ENCODE data around the gene SLC39A12. TPM values are rescaled to one million over a fixed set of nuclear protein-coding genes. Genes with fewer than 3 reads are reported as not detected.
"Not testable (repeated sequence)": the region's sequence is repeated elsewhere in the genome, so short reads cannot be mapped to it uniquely, and the experiment has no call there.

SLC39A12 gene
- total RNA-seq, 4 donors from 2014 or later = not detected

DNA sequence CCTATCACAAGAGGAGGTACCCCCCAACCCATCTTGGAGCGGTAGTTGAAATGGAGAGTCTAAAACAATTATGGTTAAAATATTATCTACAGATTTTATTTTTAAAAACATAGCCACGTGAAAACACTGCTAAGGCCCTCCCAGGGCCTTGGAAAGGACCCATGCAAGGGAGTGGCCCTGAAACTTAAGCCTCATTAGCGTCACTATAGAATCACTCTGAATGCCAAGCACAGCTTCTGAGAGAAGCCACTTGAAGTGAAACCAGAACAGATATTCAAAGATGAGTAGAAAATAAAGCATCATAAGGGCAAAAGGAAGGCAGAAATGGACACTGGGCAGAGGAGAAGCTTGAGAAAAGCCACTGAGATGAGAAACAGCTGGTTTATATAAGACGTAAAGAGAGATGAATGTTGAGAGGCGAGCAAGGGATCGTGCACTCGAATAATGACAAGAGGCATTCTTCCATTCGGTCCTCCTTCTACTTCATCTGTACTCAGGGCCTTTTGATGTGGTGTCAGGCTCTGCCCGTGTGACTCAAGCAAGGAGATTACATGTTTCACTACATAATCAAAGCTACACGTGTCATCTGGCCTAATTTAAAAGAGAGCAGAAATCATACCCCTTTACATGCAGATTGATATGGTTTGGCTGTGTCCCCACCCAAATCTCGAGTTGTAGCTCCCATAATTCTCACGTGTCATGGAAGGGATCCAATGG, 33.4 kb upstream of the SLC39A12 start:
- H3K36me3 ChIP-seq = no peaks in the 10 kb centered on the region
- intact Hi-C loops (cut with DNase I) = no loop called here
- H3K9me3 ChIP-seq = no peaks in the 10 kb centered on the region
- H3K27me3 ChIP-seq = no peaks in the 10 kb centered on the region
- H3K4me3 ChIP-seq = no peak overlapping the region
- 58 to 74% methylated on average over 12 of the region's 12 CpGs for WGBS, 2 donors
- TF ChIP-seq POLR2A (IDR thresholded peaks at IDR 0.05) = no peak
- no peak for TF ChIP-seq CTCF (IDR thresholded peaks at IDR 0.05)
- no peaks in the 10 kb centered on the region for H3K4me1 ChIP-seq
- no peak for DNase-seq
- H3K27ac ChIP-seq = no peak overlapping the region

- intact Hi-C loops (cut with DNase I) = no loop called here
- WGBS, 2 donors = 69 to 77% methylated on average over 3 of the region's 3 CpGs
- no peak for DNase-seq
- no peak overlapping the region for H3K27ac ChIP-seq
- H3K27me3 ChIP-seq = no peaks in the 10 kb centered on the region
- H3K4me3 ChIP-seq = no peak overlapping the region
- no peak for TF ChIP-seq POLR2A (IDR thresholded peaks at IDR 0.05)
- TF ChIP-seq CTCF (IDR thresholded peaks at IDR 0.05) = no peak
- H3K4me1 ChIP-seq = no peaks in the 10 kb centered on the region
- H3K9me3 ChIP-seq = no peaks in the 10 kb centered on the region
- H3K36me3 ChIP-seq = no peaks in the 10 kb centered on the region
Measured at GRCh38 chr10:17921378-17921777, 30.3 kb upstream of the SLC39A12 start.

DNA sequence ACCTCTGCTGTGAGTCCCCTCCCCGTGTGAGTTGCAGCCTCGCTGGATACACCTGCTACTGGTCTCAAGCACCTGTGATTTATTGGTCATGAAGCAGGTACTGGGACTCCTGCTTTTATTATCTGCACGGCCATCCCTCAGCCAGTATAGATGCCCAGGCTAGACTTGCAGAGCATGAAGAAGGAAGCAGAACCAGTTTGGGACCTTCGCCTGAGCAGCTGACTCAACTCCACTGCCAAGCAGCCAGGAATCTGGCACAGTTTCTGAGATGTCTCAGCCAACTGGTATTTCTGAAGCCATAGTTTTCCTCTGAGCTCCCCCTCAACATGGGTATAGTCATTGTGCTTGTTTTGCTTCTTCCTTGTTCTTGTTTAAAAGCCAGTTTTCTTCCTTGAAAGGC, 28.0 kb upstream of the SLC39A12 start:
- Histone ChIP-seq H3K4me3 (no peak overlapping the region), H3K27me3 (no peaks in the 10 kb centered on the region), H3K9me3 (no peaks in the 10 kb centered on the region), H3K36me3 (no peaks in the 10 kb centered on the region), H3K4me1 (no peaks in the 10 kb centered on the region), H3K27ac (peak overlapping the region; percentile 17 to 77 (median 51))
- TF ChIP-seq CTCF (IDR thresholded peaks at IDR 0.05) = no peak
- TF ChIP-seq POLR2A (IDR thresholded peaks at IDR 0.05) = no peak
- intact Hi-C loops (cut with DNase I) = no loop called here
- 35 to 38% methylated on average over 4 of the region's 4 CpGs for WGBS, 2 donors
- DNase-seq = no peak

- 25 to 51% methylated on average over 3 of the region's 3 CpGs for WGBS, 2 donors
- Histone ChIP-seq H3K36me3 (no peaks in the 10 kb centered on the region), H3K27ac (no peak overlapping the region), H3K4me1 (no peaks in the 10 kb centered on the region), H3K9me3 (no peaks in the 10 kb centered on the region), H3K4me3 (no peak overlapping the region), H3K27me3 (no peaks in the 10 kb centered on the region)
- intact Hi-C loops (cut with DNase I) = no loop called here
- no peak for TF ChIP-seq CTCF (IDR thresholded peaks at IDR 0.05)
- TF ChIP-seq POLR2A (IDR thresholded peaks at IDR 0.05) = no peak
- no peak for DNase-seq
Measured at GRCh38 chr10:17943033-17943745, 8.5 kb upstream of the SLC39A12 start.

GRCh38 chr10:17950269-17950668, 1.4 kb upstream of the SLC39A12 start:
- H3K27me3 ChIP-seq; H3K36me3 ChIP-seq; H3K9me3 ChIP-seq; H3K27ac ChIP-seq; intact Hi-C loops (cut with DNase I); H3K4me1 ChIP-seq; H3K4me3 ChIP-seq; DNase-seq: not testable (repeated sequence)
- 75 to 81% methylated on average over 5 to 6 of the region's 7 CpGs for WGBS, 2 donors

All from esophagus squamous epithelium (tissue), 5 donors.